GM12891 (cell line): Measurements from ENCODE around the gene RASA3.

ENCODE experiments used
- POLR2A ChIP-seq: IDR thresholded peaks from 2 replicates; pipeline ENCODE4 v1.6.1; 2011; ENCODE audit warnings: low read depth, low read length, control low read depth
- POLR2AphosphoS5 ChIP-seq: IDR thresholded peaks from 2 replicates; pipeline ENCODE4 v1.6.1; 2011; ENCODE audit warnings: low read depth, low read length, control low read depth
- SPI1 ChIP-seq: IDR thresholded peaks from 2 replicates; pipeline ENCODE4 v1.6.1; 2011; ENCODE audit warnings: low read depth, low read length, control low read depth

DNA sequence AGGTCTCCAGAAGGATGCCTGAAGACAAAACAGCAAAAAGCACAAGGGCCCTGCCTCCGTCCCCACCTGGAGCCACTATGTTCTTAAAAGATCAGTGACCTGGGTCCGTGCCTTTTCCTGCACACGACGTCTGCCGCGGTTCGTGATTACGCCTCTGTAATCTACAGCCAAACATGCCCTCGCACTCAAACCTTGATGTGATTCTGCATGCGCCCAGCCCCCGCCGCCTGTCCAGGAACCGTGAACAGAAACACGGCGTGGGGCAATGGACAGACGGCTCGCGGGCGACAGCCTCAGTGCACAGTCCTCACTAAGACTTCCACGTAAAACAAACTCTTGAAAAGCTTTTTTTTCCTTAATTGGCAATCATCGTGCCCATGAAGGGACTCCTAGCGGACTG is 174.1 kb downstream of the RASA3 start:
- TF ChIP-seq SPI1 (no peak), POLR2A (no peak), POLR2AphosphoS5 (no peak)
